MCF 10A (cell line): Measurements from ENCODE around the gene FAM110D. TPM values are rescaled to one million over a fixed set of nuclear protein-coding genes. Genes with fewer than 3 reads are reported as not detected.

Source experiments
- BruUV-seq: library from RNA; stranded (reverse); fragments of 400-500 nt; replicated peaks from 2 replicates; lab custom pipeline; 2021; lab: Mats Ljungman, UMichigan
- CTCF ChIA-PET: fragments of 300-600 bp; sonication (Branson Sonifier 250); formaldehyde crosslinking; extraction: SDS; loops from one replicate; lab custom pipeline; 2021; ENCODE audit warnings: antibody characterized with exemption, inconsistent platforms; lab: Yijun Ruan, JAX
- POLR2A ChIA-PET: fragments of 300-600, 350-650 bp; sonication (Branson Sonifier 250); formaldehyde crosslinking; extraction: SDS; loops from one replicate; lab custom pipeline; 2020; ENCODE audit warnings: antibody characterized with exemption, inconsistent platforms; lab: Yijun Ruan, JAX
- DNase-seq: peaks from one replicate; pipeline ENCODE4 v3.0.0-alpha.2; 2018; ENCODE audit not compliant: unreplicated experiment
- H3K27ac Mint-ChIP-seq: one replicate; pipeline ENCODE4 v1.8.0; 2022; ENCODE audit warnings: mild to moderate bottlenecking, low read depth, mixed read lengths; ENCODE audit not compliant: unreplicated experiment
- H3K27me3 Mint-ChIP-seq: one replicate; pipeline ENCODE4 v1.8.0; 2022; ENCODE audit warnings: mixed read lengths; ENCODE audit not compliant: insufficient read depth, unreplicated experiment
- H3K36me3 Mint-ChIP-seq: one replicate; pipeline ENCODE4 v1.8.0; 2022; ENCODE audit warnings: mild to moderate bottlenecking, moderate library complexity, mixed read lengths; ENCODE audit not compliant: insufficient read depth, unreplicated experiment
- H3K4me1 Mint-ChIP-seq: one replicate; pipeline ENCODE4 v1.8.0; 2022; ENCODE audit warnings: mixed read lengths; ENCODE audit not compliant: insufficient read depth, unreplicated experiment
- H3K4me3 Mint-ChIP-seq: one replicate; pipeline ENCODE4 v1.8.0; 2022; ENCODE audit warnings: mild to moderate bottlenecking, moderate library complexity, mixed read lengths; ENCODE audit not compliant: unreplicated experiment
- H3K9me3 Mint-ChIP-seq: one replicate; pipeline ENCODE4 v1.8.0; 2022; ENCODE audit warnings: mixed read lengths; ENCODE audit not compliant: unreplicated experiment
- intact Hi-C: fragments of 100-400 bp; cut with micrococcal nuclease; formaldehyde crosslinking; loops from 2 replicates; pipeline ENCODE4 v1.14.1; 2022
- total RNA-seq: library from RNA; stranded (reverse); gene quantifications from 2 replicates; pipeline ENCODE4 v1.2.3, GENCODE V29; 2022
- TF ChIP-seq, protein P1 (sequence below): fragments of 200-600 bp; IDR thresholded peaks from one replicate; pipeline ENCODE4 v1.8.0; 2022; ENCODE audit warnings: antibody characterized with exemption, mild to moderate bottlenecking; ENCODE audit not compliant: unreplicated experiment

Gene FAM110D
- total RNA-seq, 1 experiment from 2014 or later, result not detected

DNA sequence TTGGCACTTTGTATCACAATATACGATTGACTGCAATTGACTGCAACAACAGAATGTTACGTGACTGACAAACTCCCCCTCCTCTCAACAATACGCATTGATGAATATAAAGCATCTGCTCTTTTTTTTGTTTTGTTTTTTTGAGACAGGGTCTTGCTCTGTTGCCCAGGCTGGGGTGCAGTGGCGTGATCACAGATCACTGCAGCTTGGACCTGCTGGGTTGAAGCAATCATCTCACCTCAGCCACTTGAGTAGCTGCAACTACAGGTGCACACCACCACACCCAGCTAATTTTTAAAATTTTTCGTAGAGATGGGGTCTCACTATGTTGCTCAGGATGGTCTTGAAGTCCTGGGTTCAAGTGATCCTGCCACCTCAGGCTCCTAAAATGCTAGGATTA is 53.8 kb downstream of the FAM110D start:
- no peak for DNase-seq
- intact Hi-C loops, result no loop called here
- no peaks in the 10 kb centered on the region for H3K4me1 Mint-ChIP-seq
- peaks cover 12% of the 10 kb centered on the region for H3K27me3 Mint-ChIP-seq
- H3K27ac Mint-ChIP-seq, result no peak overlapping the region
- TF ChIP-seq, protein P1, sequence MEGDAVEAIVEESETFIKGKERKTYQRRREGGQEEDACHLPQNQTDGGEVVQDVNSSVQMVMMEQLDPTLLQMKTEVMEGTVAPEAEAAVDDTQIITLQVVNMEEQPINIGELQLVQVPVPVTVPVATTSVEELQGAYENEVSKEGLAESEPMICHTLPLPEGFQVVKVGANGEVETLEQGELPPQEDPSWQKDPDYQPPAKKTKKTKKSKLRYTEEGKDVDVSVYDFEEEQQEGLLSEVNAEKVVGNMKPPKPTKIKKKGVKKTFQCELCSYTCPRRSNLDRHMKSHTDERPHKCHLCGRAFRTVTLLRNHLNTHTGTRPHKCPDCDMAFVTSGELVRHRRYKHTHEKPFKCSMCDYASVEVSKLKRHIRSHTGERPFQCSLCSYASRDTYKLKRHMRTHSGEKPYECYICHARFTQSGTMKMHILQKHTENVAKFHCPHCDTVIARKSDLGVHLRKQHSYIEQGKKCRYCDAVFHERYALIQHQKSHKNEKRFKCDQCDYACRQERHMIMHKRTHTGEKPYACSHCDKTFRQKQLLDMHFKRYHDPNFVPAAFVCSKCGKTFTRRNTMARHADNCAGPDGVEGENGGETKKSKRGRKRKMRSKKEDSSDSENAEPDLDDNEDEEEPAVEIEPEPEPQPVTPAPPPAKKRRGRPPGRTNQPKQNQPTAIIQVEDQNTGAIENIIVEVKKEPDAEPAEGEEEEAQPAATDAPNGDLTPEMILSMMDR, result no peak
- no peak overlapping the region for H3K4me3 Mint-ChIP-seq
- CTCF ChIA-PET, result interaction anchor here (0.7 to 1.6 kb wide), 3 partner anchors 20 to 311 kb away, joined by 3 to 9 read pairs (median 5); partner anchors contain the start of gene CEP85
- POLR2A ChIA-PET, result interaction anchor here (0.5 kb wide), 1 partner anchor 17 kb away, joined by 5 read pairs; no protein-coding TSS in a partner anchor
- H3K9me3 Mint-ChIP-seq, result no peaks in the 10 kb centered on the region
- BruUV-seq, result no TSS peak
- no peaks in the 10 kb centered on the region for H3K36me3 Mint-ChIP-seq

DNA sequence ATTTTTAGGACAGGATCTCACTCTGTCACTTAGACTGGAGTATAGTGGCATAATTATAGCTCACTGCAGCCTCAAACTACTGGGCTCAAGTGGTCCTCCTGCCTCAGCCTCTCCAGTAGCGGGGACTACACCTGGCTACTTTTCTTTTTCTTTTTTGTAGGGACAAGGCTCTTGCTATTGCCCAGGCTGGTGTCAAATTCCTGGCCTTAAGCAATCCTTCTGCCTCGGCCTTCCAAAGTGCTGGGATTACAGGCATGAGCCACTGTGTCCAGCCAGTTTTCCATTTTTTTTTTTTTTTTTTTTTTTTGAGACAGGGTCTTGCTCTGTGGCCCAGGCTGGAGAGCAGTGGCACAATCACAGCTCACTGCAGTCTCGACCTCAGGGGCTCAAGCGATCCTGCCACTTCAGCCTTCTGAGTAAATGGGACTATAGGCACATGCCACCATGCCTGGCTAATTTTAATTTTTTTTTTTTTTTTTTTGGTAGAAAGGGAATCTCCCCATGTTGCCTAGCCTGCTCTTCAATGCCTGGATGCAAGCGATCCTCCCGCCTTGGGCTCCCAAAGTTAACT is 54.5 kb downstream of the FAM110D start:
- no peaks in the 10 kb centered on the region for H3K9me3 Mint-ChIP-seq
- no peak overlapping the region for H3K4me3 Mint-ChIP-seq
- TF ChIP-seq, protein P1, result no peak
- ChIA-PET CTCF (interaction anchor here (0.5 to 1.0 kb wide), 2 partner anchors 20 to 36 kb away, joined by 3 read pairs; partner anchors contain the start of gene CNKSR1), POLR2A (no interaction called here)
- H3K27me3 Mint-ChIP-seq, result peaks cover 12% of the 10 kb centered on the region
- no peak for DNase-seq
- intact Hi-C loops, result no loop called here
- no peak overlapping the region for H3K27ac Mint-ChIP-seq
- H3K36me3 Mint-ChIP-seq, result no peaks in the 10 kb centered on the region
- BruUV-seq, result no TSS peak
- no peaks in the 10 kb centered on the region for H3K4me1 Mint-ChIP-seq

Other genes starting within 250 kb of the FAM110D start
- 12.8 and 22.3 TPM in 2 replicates for gene PAFAH2, start 161.0 kb upstream of the FAM110D start, total RNA-seq
- gene EXTL1, start 137.3 kb upstream of the FAM110D start, total RNA-seq, result not detected in 2 replicates
- not detected in 2 replicates for gene SLC30A2, start 113.0 kb upstream of the FAM110D start, total RNA-seq
- gene TRIM63, start 91.4 kb upstream of the FAM110D start, total RNA-seq, result not detected in 2 replicates
- gene PDIK1L, start 47.3 kb upstream of the FAM110D start, total RNA-seq, result 10.8 and 10.9 TPM in 2 replicates
- gene C1orf232, start 9.9 kb downstream of the FAM110D start, total RNA-seq, result not detected in 2 replicates
- gene ZNF593, start 10.8 kb downstream of the FAM110D start, total RNA-seq, result 61.5 and 82.6 TPM in 2 replicates
- gene ZNF593OS, start 12.8 kb downstream of the FAM110D start, total RNA-seq, result not detected in 2 replicates
- gene CNKSR1, start 18.4 kb downstream of the FAM110D start, total RNA-seq, result 31.0 and 35.5 TPM in 2 replicates
- not detected in 2 replicates for gene CATSPER4, start 31.5 kb downstream of the FAM110D start, total RNA-seq
- gene CEP85, start 75.1 kb downstream of the FAM110D start, total RNA-seq, result 11.1 and 12.2 TPM in 2 replicates
- gene SH3BGRL3, start 121.0 kb downstream of the FAM110D start, total RNA-seq, result 133 and 170 TPM in 2 replicates
- 17.7 and 20.3 TPM in 2 replicates for gene UBXN11, start 147.6 kb downstream of the FAM110D start, total RNA-seq
- not detected in 2 replicates for gene CD52, start 158.9 kb downstream of the FAM110D start, total RNA-seq
- gene CRYBG2, start 195.1 kb downstream of the FAM110D start, total RNA-seq, result 8.6 and 14.2 TPM in 2 replicates
- not detected in 2 replicates for gene ZNF683, start 213.7 kb downstream of the FAM110D start, total RNA-seq